ENCODE data around the gene B9D1. TPM values are rescaled to one million over a fixed set of nuclear protein-coding genes. Genes with fewer than 3 reads are reported as not detected.
"Not testable (repeated sequence)": the region's sequence is repeated elsewhere in the genome, so short reads cannot be mapped to it uniquely, and the experiment has no call there.

The B9D1 gene
- total RNA-seq, 1 donor from 2014 or later: 5.6 TPM

DNA sequence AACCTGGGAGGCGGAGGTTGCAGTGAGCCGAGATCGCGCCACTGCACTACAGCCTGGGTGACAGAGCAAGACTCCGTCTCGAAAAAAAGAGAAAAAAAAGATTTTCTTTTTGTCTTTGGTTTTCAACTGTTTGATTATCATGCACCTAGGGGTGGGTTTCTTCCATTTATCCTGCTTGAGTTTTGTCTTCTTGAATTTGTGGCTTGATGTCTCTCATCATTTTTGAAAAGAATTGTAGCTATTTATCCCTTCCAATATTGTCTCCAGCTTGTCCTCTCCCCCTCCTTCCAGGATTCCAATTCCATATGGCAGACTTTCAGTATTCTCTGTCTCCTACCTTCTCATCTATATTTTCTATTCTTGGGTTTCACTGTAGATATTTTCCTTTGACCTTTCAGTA lies 7.8 kb downstream of the B9D1 start:
- no peak overlapping the region for H3K4me3 Mint-ChIP-seq
- DNase-seq (ENCODE audit: low spot score): no peak
- H3K9me3 Mint-ChIP-seq: no peaks in the 10 kb centered on the region
- H3K27ac Mint-ChIP-seq: no peak overlapping the region
- no peaks in the 10 kb centered on the region for H3K36me3 Mint-ChIP-seq (ENCODE audit: low read depth)
- peaks cover 21% of the 10 kb centered on the region for H3K27me3 Mint-ChIP-seq (ENCODE audit: insufficient read depth)
- no peaks in the 10 kb centered on the region for H3K4me1 Mint-ChIP-seq (ENCODE audit: low read depth)
- intact Hi-C loops (cut with micrococcal nuclease): no loop called here

DNA sequence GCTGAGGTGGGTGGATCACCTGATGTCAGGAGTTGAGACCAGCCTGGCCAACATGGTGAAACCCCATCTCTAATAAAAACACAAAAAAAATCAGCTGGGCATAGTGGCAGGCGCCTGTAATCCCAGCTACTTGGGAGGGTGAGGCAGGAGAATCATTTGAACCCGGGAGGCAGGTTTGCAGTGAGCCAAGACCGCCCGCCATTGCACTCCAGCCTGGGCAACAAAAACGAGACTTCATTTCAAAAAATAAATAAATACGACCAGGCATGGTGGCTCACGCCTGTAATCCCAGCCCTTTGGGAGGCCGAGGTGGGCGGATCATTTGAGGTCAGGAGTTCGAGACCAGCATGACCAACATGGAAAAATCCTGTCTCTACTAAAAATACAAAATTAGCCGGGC lies 9.1 kb downstream of the B9D1 start:
- intact Hi-C loops (cut with micrococcal nuclease); H3K4me1 Mint-ChIP-seq (ENCODE audit: low read depth); H3K27ac Mint-ChIP-seq; H3K36me3 Mint-ChIP-seq (ENCODE audit: low read depth); H3K9me3 Mint-ChIP-seq; H3K4me3 Mint-ChIP-seq; DNase-seq (ENCODE audit: low spot score): not testable (repeated sequence)
- H3K27me3 Mint-ChIP-seq (ENCODE audit: insufficient read depth): peaks cover 13% of the 10 kb centered on the region

DNA sequence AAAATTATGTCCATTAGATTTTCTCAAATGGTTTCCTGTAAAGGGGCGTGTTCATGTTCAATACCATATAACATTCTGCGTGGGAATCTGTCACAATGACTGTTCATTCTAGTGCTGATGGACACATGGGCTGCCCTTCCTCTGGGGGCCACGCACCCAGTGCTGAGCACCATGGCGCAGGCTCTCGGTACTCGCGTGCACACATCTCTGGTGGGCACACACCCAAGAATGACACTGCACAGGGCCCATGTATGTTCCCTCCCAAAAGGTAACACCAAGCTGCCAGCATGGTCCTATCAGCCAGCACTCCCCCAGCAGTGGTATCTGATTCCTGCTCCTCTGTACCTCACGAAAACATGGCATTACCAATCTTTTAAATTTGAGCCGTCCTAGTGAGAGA lies 13.7 kb downstream of the B9D1 start:
- H3K4me3 Mint-ChIP-seq: no peak overlapping the region
- H3K9me3 Mint-ChIP-seq: no peaks in the 10 kb centered on the region
- intact Hi-C loops (cut with micrococcal nuclease): no loop called here
- DNase-seq (ENCODE audit: low spot score): no peak
- H3K36me3 Mint-ChIP-seq (ENCODE audit: low read depth): no peaks in the 10 kb centered on the region
- H3K27ac Mint-ChIP-seq: no peak overlapping the region
- no peaks in the 10 kb centered on the region for H3K4me1 Mint-ChIP-seq (ENCODE audit: low read depth)
- H3K27me3 Mint-ChIP-seq (ENCODE audit: insufficient read depth): peaks cover 4% of the 10 kb centered on the region

DNA sequence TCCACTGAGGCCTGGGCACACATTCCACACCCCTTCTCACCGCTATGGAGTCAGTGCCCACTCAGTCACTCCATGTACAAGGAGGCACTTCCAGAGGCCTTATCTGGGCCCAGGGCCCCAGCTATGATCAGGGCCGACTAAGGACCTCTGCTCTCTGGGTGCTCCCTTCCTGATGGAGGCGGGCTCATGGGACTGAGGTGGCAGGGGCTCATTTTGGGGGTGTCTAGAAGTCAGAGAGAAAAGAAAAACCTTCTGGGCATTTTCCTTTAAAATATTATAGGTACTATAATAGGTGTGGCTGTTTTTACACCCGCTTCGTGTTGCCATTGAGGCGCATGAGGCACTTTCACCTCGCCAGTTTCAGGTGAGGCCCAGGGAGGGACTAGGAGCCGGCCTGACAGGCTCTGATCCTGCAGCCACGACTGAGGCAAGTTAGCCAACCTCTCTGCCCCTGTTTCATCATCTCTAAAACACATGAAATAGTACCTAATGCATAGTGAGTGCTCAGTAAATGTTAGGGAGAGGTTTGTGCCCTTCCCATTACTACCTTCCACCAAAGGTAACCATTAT lies 14.4 kb downstream of the B9D1 start:
- intact Hi-C loops (cut with micrococcal nuclease): no loop called here
- H3K27ac Mint-ChIP-seq: no peak overlapping the region
- no peaks in the 10 kb centered on the region for H3K9me3 Mint-ChIP-seq
- H3K36me3 Mint-ChIP-seq (ENCODE audit: low read depth): no peaks in the 10 kb centered on the region
- peaks cover 4% of the 10 kb centered on the region for H3K27me3 Mint-ChIP-seq (ENCODE audit: insufficient read depth)
- no peak for DNase-seq (ENCODE audit: low spot score)
- H3K4me1 Mint-ChIP-seq (ENCODE audit: low read depth): no peaks in the 10 kb centered on the region
- H3K4me3 Mint-ChIP-seq: no peak overlapping the region

DNA sequence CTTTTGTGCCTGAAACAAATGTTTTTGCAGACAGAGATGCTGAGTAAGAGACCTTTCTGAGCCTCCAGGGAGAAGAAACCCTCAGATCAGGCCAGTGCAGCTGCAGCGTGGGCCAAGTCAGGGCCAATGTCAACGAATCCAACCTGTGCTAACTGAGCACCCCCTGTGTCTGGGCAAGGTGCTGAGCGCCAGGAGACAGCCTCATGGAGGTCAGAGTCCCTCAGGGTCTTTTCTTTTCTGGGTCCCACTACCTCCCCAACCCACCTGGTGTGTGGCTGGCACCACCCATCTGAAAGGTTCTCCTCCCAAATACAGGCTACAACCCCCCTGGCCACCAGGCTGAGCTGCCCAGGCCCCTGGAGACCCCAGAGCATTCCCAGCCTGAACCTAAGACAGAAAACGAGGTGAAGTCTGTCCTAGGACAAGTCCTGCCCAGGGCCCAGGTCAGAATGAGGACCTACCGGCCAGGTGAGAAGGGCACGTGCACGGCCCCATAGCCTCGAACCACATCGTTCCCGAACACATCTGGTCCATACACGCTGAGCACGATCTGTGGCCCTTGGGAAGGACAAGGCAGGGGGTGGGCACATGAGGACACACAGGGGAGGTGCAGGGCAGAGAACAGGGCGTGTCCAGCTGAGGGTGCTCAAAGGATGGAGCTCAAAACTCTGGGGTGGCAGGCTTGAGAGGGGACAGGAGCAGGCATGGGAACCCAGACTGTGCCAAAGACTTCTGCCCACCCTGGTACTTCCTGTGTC lies 15.0 kb downstream of the B9D1 start:
- H3K27me3 Mint-ChIP-seq (ENCODE audit: insufficient read depth): peaks cover 4% of the 10 kb centered on the region
- H3K9me3 Mint-ChIP-seq: no peaks in the 10 kb centered on the region
- intact Hi-C loops (cut with micrococcal nuclease): no loop called here
- no peaks in the 10 kb centered on the region for H3K36me3 Mint-ChIP-seq (ENCODE audit: low read depth)
- H3K4me1 Mint-ChIP-seq (ENCODE audit: low read depth): no peaks in the 10 kb centered on the region
- DNase-seq (ENCODE audit: low spot score): no peak
- no peak overlapping the region for H3K27ac Mint-ChIP-seq
- no peak overlapping the region for H3K4me3 Mint-ChIP-seq

DNA sequence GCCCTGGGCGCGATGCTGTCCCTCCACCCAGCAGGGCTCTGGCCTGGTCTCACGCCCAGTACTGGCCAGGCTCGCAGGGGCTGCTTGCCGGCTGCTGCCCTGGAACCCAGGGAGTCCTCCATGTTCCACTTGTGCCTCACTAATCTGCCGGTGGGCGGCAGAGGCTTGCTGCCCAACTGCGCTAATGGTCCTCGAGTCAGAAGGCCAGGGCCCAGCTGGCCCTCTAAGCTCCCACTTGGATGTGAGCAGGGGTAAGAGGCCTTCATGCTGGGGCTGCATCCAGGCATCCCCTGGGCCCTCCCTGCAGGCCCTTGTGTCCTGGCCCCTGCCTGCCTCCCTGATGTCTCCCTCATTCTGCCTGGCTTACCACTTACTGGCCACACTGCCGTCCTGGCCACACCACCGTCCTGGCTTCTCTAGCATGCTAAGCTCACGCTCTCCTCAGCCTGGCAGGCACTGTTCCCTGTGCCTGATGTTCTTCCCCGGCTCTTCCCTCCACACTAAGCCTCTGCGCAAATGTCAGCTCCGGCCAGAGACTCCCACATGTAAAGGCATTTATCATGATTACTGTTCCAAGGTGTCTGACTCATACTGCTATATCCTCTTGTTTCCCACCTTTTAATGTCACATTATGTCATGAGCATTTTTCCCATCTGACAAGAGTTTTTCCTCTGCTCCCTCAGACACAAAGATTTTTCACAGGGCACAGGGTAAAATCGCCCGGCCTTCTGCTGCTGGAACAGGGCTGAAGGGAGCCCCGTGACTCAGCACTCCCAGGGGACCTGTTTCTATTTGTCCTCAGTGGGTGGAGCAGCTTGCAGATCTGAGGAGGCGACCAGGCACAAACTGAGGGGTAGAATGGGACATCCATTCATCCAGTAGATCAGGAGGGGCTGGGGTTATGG lies 15.9 kb downstream of the B9D1 start:
- no peak for DNase-seq (ENCODE audit: low spot score)
- no peaks in the 10 kb centered on the region for H3K9me3 Mint-ChIP-seq
- H3K27me3 Mint-ChIP-seq (ENCODE audit: insufficient read depth): peaks cover 7% of the 10 kb centered on the region
- no peak overlapping the region for H3K27ac Mint-ChIP-seq
- no peaks in the 10 kb centered on the region for H3K36me3 Mint-ChIP-seq (ENCODE audit: low read depth)
- intact Hi-C loops (cut with micrococcal nuclease): no loop called here
- no peak overlapping the region for H3K4me3 Mint-ChIP-seq
- H3K4me1 Mint-ChIP-seq (ENCODE audit: low read depth): no peaks in the 10 kb centered on the region

GRCh38 chr17:19345486-19346350 lies 16.8 kb downstream of the B9D1 start:
- H3K9me3 Mint-ChIP-seq: no peaks in the 10 kb centered on the region
- DNase-seq (ENCODE audit: low spot score): no peak
- no peak overlapping the region for H3K4me3 Mint-ChIP-seq
- peaks cover 3% of the 10 kb centered on the region for H3K27me3 Mint-ChIP-seq (ENCODE audit: insufficient read depth)
- intact Hi-C loops (cut with micrococcal nuclease): no loop called here
- no peaks in the 10 kb centered on the region for H3K4me1 Mint-ChIP-seq (ENCODE audit: low read depth)
- no peaks in the 10 kb centered on the region for H3K36me3 Mint-ChIP-seq (ENCODE audit: low read depth)
- no peak overlapping the region for H3K27ac Mint-ChIP-seq

DNA sequence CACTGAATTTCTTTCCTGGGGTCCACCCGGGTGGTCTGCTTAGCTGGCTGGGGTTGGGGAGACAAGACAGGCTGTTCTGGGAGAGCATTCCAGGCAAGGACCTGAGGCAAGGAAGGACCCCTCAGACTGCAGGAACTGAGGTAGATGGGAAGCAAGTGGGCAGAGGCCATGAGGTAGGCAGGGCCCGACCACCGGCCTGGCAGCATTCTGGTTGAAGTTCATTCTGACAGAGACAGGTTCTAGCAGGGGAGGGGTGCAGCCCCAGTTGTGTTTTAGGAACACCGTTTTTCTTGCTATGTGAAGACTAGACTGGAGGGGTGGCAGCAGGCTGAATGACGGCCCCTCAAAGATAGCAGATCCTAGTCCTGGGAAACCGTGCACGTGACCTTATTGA lies 17.5 kb downstream of the B9D1 start:
- Mint-ChIP-seq H3K36me3 (ENCODE audit: low read depth) (no peaks in the 10 kb centered on the region), H3K4me3 (no peak overlapping the region)
- DNase-seq (ENCODE audit: low spot score): no peak

GRCh38 chr17:19344311-19345066 lies 18.0 kb downstream of the B9D1 start:
- no peaks in the 10 kb centered on the region for H3K4me1 Mint-ChIP-seq (ENCODE audit: low read depth)

More for the DNA sequence above, 17.5 kb downstream of the B9D1 start:
- Mint-ChIP-seq H3K9me3 (no peaks in the 10 kb centered on the region), H3K4me1 (ENCODE audit: low read depth) (no peaks in the 10 kb centered on the region), H3K27me3 (ENCODE audit: insufficient read depth) (peaks cover 3% of the 10 kb centered on the region), H3K27ac (no peak overlapping the region)
- intact Hi-C loops (cut with micrococcal nuclease): no loop called here

GRCh38 chr17:19343671-19344151 lies 18.8 kb downstream of the B9D1 start:
- H3K4me1 Mint-ChIP-seq (ENCODE audit: low read depth): no peaks in the 10 kb centered on the region
- intact Hi-C loops (cut with micrococcal nuclease): no loop called here
- H3K27me3 Mint-ChIP-seq (ENCODE audit: insufficient read depth): peaks cover 3% of the 10 kb centered on the region
- no peaks in the 10 kb centered on the region for H3K9me3 Mint-ChIP-seq
- no peak for DNase-seq (ENCODE audit: low spot score)
- no peak overlapping the region for H3K27ac Mint-ChIP-seq
- H3K36me3 Mint-ChIP-seq (ENCODE audit: low read depth): no peaks in the 10 kb centered on the region
- H3K4me3 Mint-ChIP-seq: no peak overlapping the region

More at GRCh38 chr17:19344311-19345066, 18.0 kb downstream of the B9D1 start:
- Mint-ChIP-seq H3K27ac (no peak overlapping the region), H3K9me3 (no peaks in the 10 kb centered on the region), H3K4me3 (no peak overlapping the region), H3K27me3 (ENCODE audit: insufficient read depth) (peaks cover 3% of the 10 kb centered on the region), H3K36me3 (ENCODE audit: low read depth) (no peaks in the 10 kb centered on the region)
- no peak for DNase-seq (ENCODE audit: low spot score)
- intact Hi-C loops (cut with micrococcal nuclease): no loop called here

DNA sequence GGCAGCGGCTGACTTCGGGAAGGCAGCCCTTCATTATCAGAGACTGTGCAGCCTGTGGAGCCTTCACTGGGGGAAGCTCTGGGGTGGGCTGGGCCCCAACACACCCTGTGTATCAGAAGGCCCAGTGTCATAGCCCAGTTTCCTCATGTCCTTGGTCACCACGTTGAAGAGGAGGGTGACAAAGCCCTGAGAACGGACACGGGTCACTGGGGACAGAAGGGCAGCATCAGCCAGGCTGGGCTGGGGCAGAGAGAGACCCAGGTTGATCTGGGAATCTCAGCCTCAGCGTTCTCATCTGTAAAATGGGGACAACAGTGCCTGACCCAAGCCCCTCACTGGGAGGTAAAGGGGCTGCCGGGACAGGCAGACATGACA lies 19.3 kb downstream of the B9D1 start:
- no peak for DNase-seq (ENCODE audit: low spot score)
- no peaks in the 10 kb centered on the region for H3K4me1 Mint-ChIP-seq (ENCODE audit: low read depth)
- H3K27ac Mint-ChIP-seq: no peak overlapping the region
- no peak overlapping the region for H3K4me3 Mint-ChIP-seq
- no peaks in the 10 kb centered on the region for H3K36me3 Mint-ChIP-seq (ENCODE audit: low read depth)
- no peaks in the 10 kb centered on the region for H3K9me3 Mint-ChIP-seq
- intact Hi-C loops (cut with micrococcal nuclease): no loop called here
- H3K27me3 Mint-ChIP-seq (ENCODE audit: insufficient read depth): peaks cover 3% of the 10 kb centered on the region
